Smooth muscle cell (in vitro differentiated cells): ENCODE data around the gene POU2F3. TPM values are rescaled to one million over a fixed set of nuclear protein-coding genes. Genes with fewer than 3 reads are reported as not detected.
"Not testable (repeated sequence)": the region's sequence is repeated elsewhere in the genome, so short reads cannot be mapped to it uniquely, and the experiment has no call there.

Experiments used
- DNase-seq: peaks from one replicate; lab custom pipeline; 2025; ENCODE audit not compliant: unreplicated experiment; lab: John Stamatoyannopoulos, UW
- H2AFZ ChIP-seq: fragments of 200-600 bp; sonication (generic); 2 replicates; pipeline ENCODE4 v1.6.0; 2016; ENCODE audit warnings: antibody characterized with exemption, low read depth, mild to moderate bottlenecking
- H3F3A ChIP-seq: fragments of 200-600 bp; sonication (generic); 2 replicates; pipeline ENCODE4 v1.6.0; 2017; ENCODE audit warnings: antibody characterized with exemption, low read depth
- H3K27ac ChIP-seq: fragments of 200-600 bp; sonication (generic); 2 replicates; pipeline ENCODE4 v1.5.1; 2016; ENCODE audit warnings: low read depth, mild to moderate bottlenecking
- H3K27me3 ChIP-seq: fragments of 200-600 bp; sonication (generic); 2 replicates; pipeline ENCODE4 v1.6.1; 2016; ENCODE audit warnings: low read depth, mild to moderate bottlenecking
- H3K36me3 ChIP-seq: fragments of 200-600 bp; sonication (generic); 2 replicates; pipeline ENCODE4 v1.5.1; 2016; ENCODE audit warnings: low read depth
- H3K4me1 ChIP-seq: fragments of 200-600 bp; sonication (generic); 2 replicates; pipeline ENCODE4 v1.5.1; 2016; ENCODE audit warnings: low read depth
- H3K4me2 ChIP-seq: fragments of 200-600 bp; sonication (generic); 2 replicates; pipeline ENCODE4 v1.6.0; 2016; ENCODE audit warnings: mild to moderate bottlenecking
- H3K4me3 ChIP-seq: fragments of 200-600 bp; sonication (generic); 2 replicates; pipeline ENCODE4 v1.5.1; 2016; ENCODE audit warnings: mild to moderate bottlenecking
- H3K79me2 ChIP-seq: fragments of 200-600 bp; sonication (generic); 2 replicates; pipeline ENCODE4 v1.6.0; 2016; ENCODE audit warnings: low read depth, mild to moderate bottlenecking
- H3K9ac ChIP-seq: fragments of 200-600 bp; sonication (generic); 2 replicates; pipeline ENCODE4 v1.6.0; 2016; ENCODE audit warnings: low read depth
- H3K9me3 ChIP-seq: fragments of 200-600 bp; sonication (generic); replicated peaks from 2 replicates; pipeline ENCODE4 v1.5.1; 2016; ENCODE audit warnings: low read depth
- H4K20me1 ChIP-seq: fragments of 200-600 bp; sonication (generic); 2 replicates; pipeline ENCODE4 v1.6.0; 2016; ENCODE audit warnings: low read depth
- whole genome bisulfite sequencing: methylation state at CpG from one replicate; pipeline ENCODE4 v1.1.7; 2016; ENCODE audit warnings: low lambda C conversion rate; 5-methylcytosine and 5-hydroxymethylcytosine counted together
- polyA plus RNA-seq: library from polyadenylated mRNA; unstranded; fragments of >200 nt; fragmentation: Nextera tagmentation; extraction: Ambion mirVana; gene quantifications from 2 replicates; pipeline ENCODE4 v1.2.1, GENCODE V29; 2016
- total RNA-seq: library from RNA; depleted of rRNA; stranded (reverse); fragments of >200 nt; gene quantifications from 2 replicates; pipeline ENCODE4 v1.2.3, GENCODE V29; 2014
- TF ChIP-seq, protein P1 (sequence below): fragments of 200-600 bp; sonication (generic); IDR thresholded peaks from 2 replicates; pipeline ENCODE4 v1.5.1; 2017; ENCODE audit warnings: borderline replicate concordance, mild to moderate bottlenecking, antibody characterized with exemption; ENCODE audit not compliant: insufficient read depth, poor library complexity, severe bottlenecking

The POU2F3 gene
- total and polyA plus RNA-seq, 2 experiments from 2014 or later = 2.8 TPM; not detected in 1

GRCh38 chr11:120270386-120270785, 30.4 kb downstream of the POU2F3 start:
- no peaks in the 10 kb centered on the region for H3K9me3 ChIP-seq
- H3K4me2 ChIP-seq = no peak overlapping the region
- no peak for DNase-seq
- 65% methylated on average over 1 of the region's 1 CpG for WGBS
- no peak overlapping the region for H2AFZ ChIP-seq
- no peaks in the 10 kb centered on the region for H3K4me1 ChIP-seq
- H3K27me3 ChIP-seq = peaks cover 8% of the 10 kb centered on the region
- H3K79me2 ChIP-seq = no peaks in the 10 kb centered on the region
- no peaks in the 10 kb centered on the region for H4K20me1 ChIP-seq
- no peak overlapping the region for H3K4me3 ChIP-seq
- no peak overlapping the region for H3K9ac ChIP-seq
- H3K27ac ChIP-seq = no peak overlapping the region
- TF ChIP-seq, protein P1, sequence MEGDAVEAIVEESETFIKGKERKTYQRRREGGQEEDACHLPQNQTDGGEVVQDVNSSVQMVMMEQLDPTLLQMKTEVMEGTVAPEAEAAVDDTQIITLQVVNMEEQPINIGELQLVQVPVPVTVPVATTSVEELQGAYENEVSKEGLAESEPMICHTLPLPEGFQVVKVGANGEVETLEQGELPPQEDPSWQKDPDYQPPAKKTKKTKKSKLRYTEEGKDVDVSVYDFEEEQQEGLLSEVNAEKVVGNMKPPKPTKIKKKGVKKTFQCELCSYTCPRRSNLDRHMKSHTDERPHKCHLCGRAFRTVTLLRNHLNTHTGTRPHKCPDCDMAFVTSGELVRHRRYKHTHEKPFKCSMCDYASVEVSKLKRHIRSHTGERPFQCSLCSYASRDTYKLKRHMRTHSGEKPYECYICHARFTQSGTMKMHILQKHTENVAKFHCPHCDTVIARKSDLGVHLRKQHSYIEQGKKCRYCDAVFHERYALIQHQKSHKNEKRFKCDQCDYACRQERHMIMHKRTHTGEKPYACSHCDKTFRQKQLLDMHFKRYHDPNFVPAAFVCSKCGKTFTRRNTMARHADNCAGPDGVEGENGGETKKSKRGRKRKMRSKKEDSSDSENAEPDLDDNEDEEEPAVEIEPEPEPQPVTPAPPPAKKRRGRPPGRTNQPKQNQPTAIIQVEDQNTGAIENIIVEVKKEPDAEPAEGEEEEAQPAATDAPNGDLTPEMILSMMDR = no peak
- H3F3A ChIP-seq = no peaks in the 10 kb centered on the region
- H3K36me3 ChIP-seq = no peaks in the 10 kb centered on the region

GRCh38 chr11:120271672-120272071, 31.7 kb downstream of the POU2F3 start:
- Histone ChIP-seq H3K9ac (no peak overlapping the region), H3K27ac (no peak overlapping the region), H3K9me3 (no peaks in the 10 kb centered on the region), H4K20me1 (no peaks in the 10 kb centered on the region), H3K4me2 (no peak overlapping the region), H3K4me3 (no peak overlapping the region), H3F3A (no peaks in the 10 kb centered on the region), H3K4me1 (no peaks in the 10 kb centered on the region), H2AFZ (no peak overlapping the region), H3K36me3 (no peaks in the 10 kb centered on the region), H3K79me2 (no peaks in the 10 kb centered on the region), H3K27me3 (no peaks in the 10 kb centered on the region)
- 75% methylated on average over 5 of the region's 5 CpGs for WGBS
- TF ChIP-seq, protein P1 = no peak
- DNase-seq = no peak

DNA sequence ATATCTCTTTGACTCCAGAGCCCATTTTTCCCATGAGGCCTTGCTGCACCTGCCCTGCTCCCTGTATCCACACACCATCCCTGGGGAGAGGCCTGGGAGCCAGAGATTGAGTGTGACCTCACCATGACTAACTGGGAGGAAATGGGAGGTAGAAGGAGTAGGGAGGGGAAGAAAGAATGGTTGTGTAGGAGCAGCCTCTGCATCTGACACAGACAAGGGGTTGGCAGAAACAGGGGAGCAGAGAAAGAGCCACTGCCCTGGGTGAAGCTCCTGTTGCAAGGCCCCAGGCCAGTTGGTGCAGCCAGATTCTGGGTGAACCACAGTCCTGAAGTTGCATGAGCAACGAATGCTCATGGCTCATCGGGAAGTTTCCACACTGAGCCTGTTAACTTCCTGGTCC, 32.4 kb downstream of the POU2F3 start:
- no peak for DNase-seq
- no peak overlapping the region for H2AFZ ChIP-seq
- no peaks in the 10 kb centered on the region for H3K27me3 ChIP-seq
- no peaks in the 10 kb centered on the region for H4K20me1 ChIP-seq
- no peaks in the 10 kb centered on the region for H3K9me3 ChIP-seq
- H3K9ac ChIP-seq = no peak overlapping the region
- WGBS = 93% methylated on average over 2 of the region's 2 CpGs
- no peak overlapping the region for H3K4me2 ChIP-seq
- no peak overlapping the region for H3K4me3 ChIP-seq
- H3K4me1 ChIP-seq = no peaks in the 10 kb centered on the region
- no peaks in the 10 kb centered on the region for H3K36me3 ChIP-seq
- H3F3A ChIP-seq = no peaks in the 10 kb centered on the region
- no peak overlapping the region for H3K27ac ChIP-seq
- TF ChIP-seq, protein P1 = no peak
- no peaks in the 10 kb centered on the region for H3K79me2 ChIP-seq

DNA sequence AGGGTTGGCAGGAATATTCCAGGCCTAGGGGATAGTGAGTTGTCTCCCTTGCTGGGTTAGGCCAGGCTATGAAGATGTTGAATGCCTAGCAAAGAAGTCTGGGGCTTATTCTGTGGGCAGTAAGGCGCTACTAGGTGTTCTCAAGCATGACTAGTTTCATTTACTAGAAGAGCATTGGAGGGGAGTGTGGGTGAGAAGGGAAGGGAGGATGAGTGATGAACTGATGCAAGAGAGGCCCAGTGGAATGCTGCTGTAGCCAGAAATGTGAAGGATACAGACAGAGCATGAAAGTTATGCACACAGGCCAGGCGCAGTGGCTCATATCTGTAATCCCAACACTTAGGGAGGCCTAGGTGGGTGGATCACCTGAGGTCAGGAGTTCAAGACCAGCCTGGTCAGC, 33.5 kb downstream of the POU2F3 start:
- H3K36me3 ChIP-seq = no peaks in the 10 kb centered on the region
- H3K4me3 ChIP-seq = no peak overlapping the region
- no peak for DNase-seq
- H4K20me1 ChIP-seq = no peaks in the 10 kb centered on the region
- no peak overlapping the region for H3K27ac ChIP-seq
- no peaks in the 10 kb centered on the region for H3F3A ChIP-seq
- no peak overlapping the region for H3K9ac ChIP-seq
- TF ChIP-seq, protein P1 = no peak
- H2AFZ ChIP-seq = no peak overlapping the region
- no peaks in the 10 kb centered on the region for H3K27me3 ChIP-seq
- WGBS = 64% methylated on average over 2 of the region's 2 CpGs
- no peak overlapping the region for H3K4me2 ChIP-seq
- no peaks in the 10 kb centered on the region for H3K4me1 ChIP-seq
- no peaks in the 10 kb centered on the region for H3K9me3 ChIP-seq
- no peaks in the 10 kb centered on the region for H3K79me2 ChIP-seq

DNA sequence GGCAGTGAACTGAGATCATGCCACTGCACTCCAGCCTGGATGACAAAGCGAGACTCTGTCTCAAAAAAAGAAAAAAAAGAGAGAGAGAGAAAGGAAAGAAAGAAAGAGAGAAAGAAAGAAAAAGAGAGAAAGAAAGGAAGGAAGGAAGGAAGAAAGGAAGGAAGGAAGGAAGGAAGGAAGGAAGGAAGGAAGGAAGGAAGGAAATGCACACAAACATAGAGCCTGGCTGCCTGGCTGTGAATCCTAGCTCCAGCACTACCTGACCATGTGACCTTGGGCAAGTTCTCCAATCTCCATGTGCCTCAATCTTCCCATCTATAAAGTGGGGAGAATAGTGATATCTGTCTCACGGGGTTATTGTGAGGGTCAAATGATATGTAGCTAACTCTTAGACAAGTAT, 34.0 kb downstream of the POU2F3 start:
- H3F3A ChIP-seq, H3K4me3 ChIP-seq, H4K20me1 ChIP-seq, H3K4me1 ChIP-seq, H3K27me3 ChIP-seq, H3K27ac ChIP-seq, H2AFZ ChIP-seq, H3K36me3 ChIP-seq, H3K9ac ChIP-seq, DNase-seq, H3K79me2 ChIP-seq, H3K9me3 ChIP-seq, H3K4me2 ChIP-seq: not testable (repeated sequence)
- 98% methylated on average over 2 of the region's 2 CpGs for WGBS
